Panc1 (cell line): ENCODE data around the gene RAI1. TPM values are rescaled to one million over a fixed set of nuclear protein-coding genes. Genes with fewer than 3 reads are reported as not detected.
A peak's percentile ranks its signal among the peaks of the same experiment; 100 is the strongest.

Experiments used
- ATAC-seq: fragments of 200-7000 bp; cut with Tn5 transposase; 2 replicates; pipeline ENCODE4 v1.9.1; 2020; ENCODE audit warnings: mild to moderate bottlenecking, moderate library complexity
- BruUV-seq: library from RNA; stranded (reverse); fragments of 400-500 nt; replicated peaks from 2 replicates; lab custom pipeline; 2021; lab: Mats Ljungman, UMichigan
- CTCF ChIA-PET: fragments of 300-600 bp; sonication (Branson Sonifier 250); formaldehyde crosslinking; loops from one replicate; lab custom pipeline; 2022; ENCODE audit warnings: antibody characterized with exemption; lab: Charles Lee
- POLR2A ChIA-PET: fragments of 300-600 bp; sonication (Branson Sonifier 250); formaldehyde crosslinking; loops from one replicate; lab custom pipeline; 2022; ENCODE audit warnings: antibody characterized with exemption; lab: Charles Lee
- DNase-seq: peaks from one replicate; pipeline ENCODE4 v3.0.0-alpha.2; 2010; ENCODE audit warnings: low read depth, low spot score
- H3K27ac ChIP-seq: 2 replicates; pipeline ENCODE4 v1.5.1; 2011; ENCODE audit warnings: mild to moderate bottlenecking, low read length, inconsistent platforms
- H3K27me3 ChIP-seq: fragments of 200-500 bp; sonication (Bioruptor generic); 2 replicates; pipeline ENCODE4 v1.6.0; 2014; ENCODE audit warnings: low read length, inconsistent platforms; ENCODE audit not compliant: control insufficient read depth, insufficient read depth
- H3K36me3 ChIP-seq: fragments of 200-500 bp; sonication (Bioruptor generic); 2 replicates; pipeline ENCODE4 v1.5.1; 2014; ENCODE audit warnings: inconsistent platforms, mild to moderate bottlenecking, low read length, moderate library complexity; ENCODE audit not compliant: control insufficient read depth, insufficient read depth
- H3K4me1 ChIP-seq: 2 replicates; pipeline ENCODE4 v1.5.1; 2011; ENCODE audit warnings: inconsistent platforms, mild to moderate bottlenecking, low read length, moderate library complexity; ENCODE audit not compliant: control insufficient read depth, insufficient read depth
- H3K4me3 ChIP-seq, 2 experiments: 2 replicates each; pipeline ENCODE4 v1.5.1; 2011 to 2012; ENCODE audit warnings: low read depth in 2 of 2, low read length in 2 of 2, mild to moderate bottlenecking in 2 of 2, inconsistent platforms in 1 of 2, moderate library complexity in 1 of 2
- H3K9me3 ChIP-seq: fragments of 200-500 bp; sonication (Bioruptor generic); 2 replicates; pipeline ENCODE4 v1.5.1; 2014; ENCODE audit warnings: low read depth, mild to moderate bottlenecking, inconsistent platforms, low read length, moderate library complexity; ENCODE audit not compliant: control insufficient read depth, insufficient read depth
- CTCF ChIP-seq: fragments of 450-650 bp; IDR thresholded peaks from 2 replicates; pipeline ENCODE4 v1.5.1; 2017; ENCODE audit warnings: mild to moderate bottlenecking
- POLR2AphosphoS5 ChIP-seq: IDR thresholded peaks from 2 replicates; pipeline ENCODE4 v1.6.1; 2012; ENCODE audit warnings: mild to moderate bottlenecking, low read depth, low read length, moderate library complexity
- SIN3A ChIP-seq: IDR thresholded peaks from 2 replicates; pipeline ENCODE4 v1.6.1; 2012; ENCODE audit warnings: low read depth, mild to moderate bottlenecking, low read length, moderate library complexity, borderline replicate concordance; ENCODE audit not compliant: insufficient read depth
- TCF7L2 ChIP-seq: IDR thresholded peaks from 2 replicates; pipeline ENCODE4 v1.6.1; 2011; ENCODE audit warnings: mild to moderate bottlenecking, low read depth, low read length, inconsistent platforms
- in situ Hi-C: cut with HindIII; loops from 2 replicates; pipeline ENCODE4 v1.10.0; 2016; ENCODE audit warnings: low sequenced_read_pairs, low pct_unique_long_range_greater_than_20kb
- intact Hi-C: fragments of 100-400 bp; cut with micrococcal nuclease; formaldehyde crosslinking; loops from one replicate; pipeline ENCODE4 v1.10.0; 2022; ENCODE audit not compliant: unreplicated experiment
- total RNA-seq: library from RNA; stranded (reverse); gene quantifications from one replicate; pipeline ENCODE4 v1.2.1, GENCODE V29; 2021; ENCODE audit not compliant: unreplicated experiment
- TF ChIP-seq, protein P1 (sequence below), 2 experiments: IDR thresholded peaks; 2 replicates each; pipeline ENCODE4 v1.6.1; 2011 to 2012; ENCODE audit warnings: low read depth in 2 of 2, control low read depth in 1 of 2, low read length in 1 of 2, mild to moderate bottlenecking in 1 of 2, moderate library complexity in 1 of 2; ENCODE audit not compliant: insufficient read depth in 1 of 2

The RAI1 gene
- total RNA-seq, 1 experiment from 2014 or later: 51.0 TPM

DNA sequence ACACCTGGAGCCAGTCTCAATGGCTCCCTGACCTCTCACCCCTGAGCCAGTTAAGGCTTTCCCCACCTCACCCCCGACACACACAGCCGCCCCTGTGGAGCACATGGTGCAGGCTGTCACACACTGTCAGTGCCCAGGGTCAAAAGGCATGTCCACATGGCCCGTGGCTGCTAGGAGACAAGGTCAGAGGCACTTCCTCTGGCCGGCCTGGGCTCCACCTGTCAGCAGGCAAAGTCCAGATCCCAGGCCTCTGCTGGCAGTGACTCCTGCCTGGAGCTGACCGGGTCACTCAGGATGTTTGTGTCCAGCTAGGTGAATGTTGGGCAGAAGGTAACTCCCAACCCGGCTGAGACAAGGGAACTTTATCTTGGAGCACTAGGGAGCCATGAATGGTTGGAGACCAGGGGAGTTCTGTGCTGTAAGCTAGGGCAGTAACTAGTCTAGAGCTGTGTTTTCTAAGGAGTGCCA, 149.5 kb downstream of the RAI1 start:
- no peak overlapping the region for H3K4me3 ChIP-seq
- ATAC-seq: no peak
- no peaks in the 10 kb centered on the region for H3K27me3 ChIP-seq
- no TSS peak for BruUV-seq
- H3K4me1 ChIP-seq: peaks cover 53% of the 10 kb centered on the region
- H3K9me3 ChIP-seq: no peaks in the 10 kb centered on the region
- intact Hi-C loops (no loop called here), in situ Hi-C loops (no loop called here)
- TF ChIP-seq CTCF (no peak), SIN3A (no peak), POLR2AphosphoS5 (no peak), TCF7L2 (no peak)
- TF ChIP-seq, protein P1, sequence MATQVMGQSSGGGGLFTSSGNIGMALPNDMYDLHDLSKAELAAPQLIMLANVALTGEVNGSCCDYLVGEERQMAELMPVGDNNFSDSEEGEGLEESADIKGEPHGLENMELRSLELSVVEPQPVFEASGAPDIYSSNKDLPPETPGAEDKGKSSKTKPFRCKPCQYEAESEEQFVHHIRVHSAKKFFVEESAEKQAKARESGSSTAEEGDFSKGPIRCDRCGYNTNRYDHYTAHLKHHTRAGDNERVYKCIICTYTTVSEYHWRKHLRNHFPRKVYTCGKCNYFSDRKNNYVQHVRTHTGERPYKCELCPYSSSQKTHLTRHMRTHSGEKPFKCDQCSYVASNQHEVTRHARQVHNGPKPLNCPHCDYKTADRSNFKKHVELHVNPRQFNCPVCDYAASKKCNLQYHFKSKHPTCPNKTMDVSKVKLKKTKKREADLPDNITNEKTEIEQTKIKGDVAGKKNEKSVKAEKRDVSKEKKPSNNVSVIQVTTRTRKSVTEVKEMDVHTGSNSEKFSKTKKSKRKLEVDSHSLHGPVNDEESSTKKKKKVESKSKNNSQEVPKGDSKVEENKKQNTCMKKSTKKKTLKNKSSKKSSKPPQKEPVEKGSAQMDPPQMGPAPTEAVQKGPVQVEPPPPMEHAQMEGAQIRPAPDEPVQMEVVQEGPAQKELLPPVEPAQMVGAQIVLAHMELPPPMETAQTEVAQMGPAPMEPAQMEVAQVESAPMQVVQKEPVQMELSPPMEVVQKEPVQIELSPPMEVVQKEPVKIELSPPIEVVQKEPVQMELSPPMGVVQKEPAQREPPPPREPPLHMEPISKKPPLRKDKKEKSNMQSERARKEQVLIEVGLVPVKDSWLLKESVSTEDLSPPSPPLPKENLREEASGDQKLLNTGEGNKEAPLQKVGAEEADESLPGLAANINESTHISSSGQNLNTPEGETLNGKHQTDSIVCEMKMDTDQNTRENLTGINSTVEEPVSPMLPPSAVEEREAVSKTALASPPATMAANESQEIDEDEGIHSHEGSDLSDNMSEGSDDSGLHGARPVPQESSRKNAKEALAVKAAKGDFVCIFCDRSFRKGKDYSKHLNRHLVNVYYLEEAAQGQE (IDR thresholded peaks at IDR 0.05; ENCODE audit: insufficient read depth in 1 of 2, low read depth in 2 of 2, low read length in 1 of 2): no peak
- ChIA-PET CTCF (no interaction called here), POLR2A (no interaction called here)
- DNase-seq: no peak
- 0 out of 2 replicates have a peak, but pooled peaks cover 2% of the 10 kb centered on the region for H3K36me3 ChIP-seq
- no peak overlapping the region for H3K27ac ChIP-seq

- no peaks in the 10 kb centered on the region for H3K9me3 ChIP-seq
- POLR2A ChIA-PET: interaction anchor here (0.6 kb wide), 1 partner anchor 89 kb away, joined by 12 read pairs; no protein-coding TSS in a partner anchor
- 0 out of 2 replicates have a peak, but pooled peaks cover 2% of the 10 kb centered on the region for H3K36me3 ChIP-seq
- intact Hi-C loops: no loop called here
- no peak for ATAC-seq
- H3K4me1 ChIP-seq: peaks cover 46% of the 10 kb centered on the region
- H3K27me3 ChIP-seq: no peaks in the 10 kb centered on the region
- H3K27ac ChIP-seq: peak overlapping the region; percentile 39
- TF ChIP-seq SIN3A (no peak), POLR2AphosphoS5 (no peak), TCF7L2 (no peak)
- TF ChIP-seq, protein P1 (IDR thresholded peaks at IDR 0.05; ENCODE audit: insufficient read depth in 1 of 2, low read depth in 2 of 2, low read length in 1 of 2): no peak
- no peak for DNase-seq
- in situ Hi-C loops: no loop called here
- BruUV-seq: no TSS peak
- no peak overlapping the region for H3K4me3 ChIP-seq
- CTCF ChIA-PET: no interaction called here
These were observed 150.2 kb downstream of the RAI1 start for GRCh38 chr17:17831208-17832031.
